H1 (cell line): ENCODE data around the gene NABP2.

Experiments
- CTCF ChIP-seq, 3 experiments: IDR thresholded peaks; 1 replicate in 2 of 3; 2 replicates in 1 of 3; pipeline versions ENCODE4 v1.5.1 to v1.6.1; 2011; ENCODE audit warnings: low read length in 3 of 3, mild to moderate bottlenecking in 3 of 3, inconsistent platforms in 2 of 3, low read depth in 1 of 3, moderate library complexity in 1 of 3; ENCODE audit not compliant: insufficient read depth in 1 of 3; ENCODE audit errors: control extremely low read depth in 1 of 3
- EP300 ChIP-seq, 2 experiments: IDR thresholded peaks; 1 replicate in 1 of 2; 2 replicates in 1 of 2; pipeline ENCODE4 v1.6.1; 2011 to 2012; ENCODE audit warnings: low read depth in 2 of 2, low read length in 2 of 2, mild to moderate bottlenecking in 2 of 2, borderline replicate concordance in 1 of 2, inconsistent platforms in 1 of 2, moderate library complexity in 1 of 2

GRCh38 chr12:56186957-56187356 is 37.2 kb upstream of the NABP2 start:
- TF ChIP-seq EP300 (IDR thresholded peaks at IDR 0.05; ENCODE audit: borderline replicate concordance in 1 of 2, low read depth in 2 of 2, low read length in 2 of 2) (no peak), CTCF (IDR thresholded peaks at IDR 0.05; ENCODE audit: control extremely low read depth in 1 of 3, insufficient read depth in 1 of 3, low read depth in 1 of 3, low read length in 3 of 3) (no peak)
